Endothelial cell of umbilical vein (primary cell): ENCODE data around the gene MCRIP2. TPM values are rescaled to one million over a fixed set of nuclear protein-coding genes. Genes with fewer than 3 reads are reported as not detected.

ENCODE experiments used
- BruUV-seq: library from RNA; stranded (reverse); fragments of 400-500 nt; replicated peaks from 2 replicates; lab custom pipeline; 2021; lab: Mats Ljungman, UMichigan
- CTCF ChIA-PET: fragments of 300-600, 350-600 bp; sonication (Branson Sonifier 250); formaldehyde crosslinking; loops from one replicate; lab custom pipeline; 2021; ENCODE audit warnings: antibody characterized with exemption, inconsistent platforms; lab: Charles Lee
- POLR2A ChIA-PET: fragments of 300-600, 350-600 bp; sonication (Branson Sonifier 250); formaldehyde crosslinking; loops from one replicate; lab custom pipeline; 2021; ENCODE audit warnings: antibody characterized with exemption, inconsistent platforms; lab: Charles Lee
- DNase-seq: peaks from one replicate; pipeline ENCODE4 v3.0.0-alpha.2; 2011; ENCODE audit warnings: low read depth, low spot score
- FAIRE-seq: peaks from 2 replicates; lab custom pipeline; 2011; peaks lifted over from hg19 to GRCh38; lab: Jason Lieb, UNC
- H2AFZ ChIP-seq: 2 replicates; pipeline ENCODE4 v1.6.0; 2012; ENCODE audit warnings: low read depth, low read length, control low read depth, inconsistent platforms
- H3K27ac ChIP-seq: 2 replicates; pipeline ENCODE4 v1.5.1; 2011; ENCODE audit warnings: low read depth, mild to moderate bottlenecking, control low read depth, low read length, moderate library complexity; ENCODE audit not compliant: insufficient read depth
- H3K27me3 ChIP-seq, 2 experiments: 2 replicates each; pipeline versions ENCODE4 v1.6.0 to v1.6.1; 2011; ENCODE audit warnings: low read length in 2 of 2, mixed read lengths in 1 of 2; ENCODE audit not compliant: control insufficient read depth in 2 of 2, insufficient read depth in 2 of 2
- H3K36me3 ChIP-seq, 2 experiments: 2 replicates in 1 of 2; 3 replicates in 1 of 2; pipeline ENCODE4 v1.5.1; 2011; ENCODE audit warnings: low read length in 2 of 2, mild to moderate bottlenecking in 1 of 2, moderate library complexity in 1 of 2; ENCODE audit not compliant: control insufficient read depth in 2 of 2, insufficient read depth in 2 of 2; ENCODE audit errors: extremely low read depth in 1 of 2
- H3K4me1 ChIP-seq: 3 replicates; pipeline ENCODE4 v1.5.1; 2011; ENCODE audit warnings: mild to moderate bottlenecking, low read length; ENCODE audit not compliant: control insufficient read depth, insufficient read depth; ENCODE audit errors: extremely low read depth
- H3K4me2 ChIP-seq: 2 replicates; pipeline ENCODE4 v1.6.1; 2011; ENCODE audit warnings: low read length, control low read depth, mixed read lengths; ENCODE audit not compliant: insufficient read depth
- H3K4me3 ChIP-seq, 3 experiments: fragments of 200-600 bp in 1 of 3; sonication (generic), shearing (Covaris generic) in 1 of 3; replicated peaks in 1 of 3; 2 replicates each; pipeline ENCODE4 v1.5.1; 2011 to 2016; ENCODE audit warnings: control low read depth in 3 of 3, low read length in 3 of 3, mild to moderate bottlenecking in 2 of 3, inconsistent platforms in 1 of 3, low read depth in 1 of 3, moderate library complexity in 1 of 3; ENCODE audit not compliant: insufficient read depth in 1 of 3
- H3K79me2 ChIP-seq: 2 replicates; pipeline ENCODE4 v1.6.0; 2012; ENCODE audit warnings: low read length, inconsistent platforms; ENCODE audit not compliant: control insufficient read depth, insufficient read depth
- H3K9ac ChIP-seq: replicated peaks from 2 replicates; pipeline ENCODE3; 2011; ENCODE audit warnings: low read length, control low read depth; ENCODE audit not compliant: insufficient read depth; ENCODE audit errors: extremely low read depth
- H3K9me1 ChIP-seq: replicated peaks from 3 replicates; pipeline ENCODE4 v1.6.0; 2011; ENCODE audit warnings: mild to moderate bottlenecking, low read length; ENCODE audit not compliant: control insufficient read depth, insufficient read depth; ENCODE audit errors: extremely low read depth
- H3K9me3 ChIP-seq: replicated peaks from 2 replicates; pipeline ENCODE4 v1.5.1; 2012; ENCODE audit warnings: low read length, inconsistent platforms; ENCODE audit not compliant: control insufficient read depth, insufficient read depth
- H4K20me1 ChIP-seq: replicated peaks from 2 replicates; pipeline ENCODE3; 2011; ENCODE audit warnings: mild to moderate bottlenecking, low read length; ENCODE audit not compliant: control insufficient read depth, insufficient read depth; ENCODE audit errors: extremely low read depth
- EZH2 ChIP-seq: IDR thresholded peaks from 2 replicates; pipeline ENCODE4 v1.6.1; 2012; ENCODE audit warnings: borderline replicate concordance, low read depth, mild to moderate bottlenecking, moderate library complexity, low read length, inconsistent platforms; ENCODE audit not compliant: severe bottlenecking
- POLR2A ChIP-seq: IDR thresholded peaks from 2 replicates; pipeline ENCODE4 v1.6.1; 2012; ENCODE audit warnings: low read depth, mild to moderate bottlenecking, control low read depth, low read length
- dilution Hi-C: fragments of 300-500 bp; cut with MboI; formaldehyde crosslinking; loops from one replicate; pipeline ENCODE4 v1.15.0; 2019; ENCODE audit warnings: low sequenced_read_pairs; ENCODE audit not compliant: extremely low pct_ligation_motif_present
- intact Hi-C: fragments of 100-400 bp; cut with micrococcal nuclease; formaldehyde crosslinking; loops from one replicate; pipeline ENCODE4 v1.10.0; 2022
- polyA plus RNA-seq, 4 experiments: library from polyadenylated mRNA; depleted of rRNA in 3 of 4; stranded (reverse) in 3 of 4; unstranded in 1 of 4; fragments of >200 nt; gene quantifications; 2 replicates each; pipeline versions ENCODE4 v1.2.1 to v1.2.3, GENCODE V29; 2011 to 2012; ENCODE audit warnings: missing spikeins in 1 of 4
- total RNA-seq: library from RNA; stranded (reverse); gene quantifications from 2 replicates; pipeline ENCODE4 v1.2.3, GENCODE V29; 2021

The MCRIP2 gene
- total and polyA plus RNA-seq, 2 donors (not counting 3 experiments of a cell fraction or from before 2014, with no cell fraction given), result 17.1 to 18.9 TPM

GRCh38 chr16:695355-696089 is 53.9 kb downstream of the MCRIP2 start:
- Histone ChIP-seq H3K4me2 (no peak overlapping the region), H2AFZ (no peak overlapping the region), H3K9ac (no peak overlapping the region), H3K27ac (no peak overlapping the region), H3K4me3 (no peak overlapping the region), H3K79me2 (no peaks in the 10 kb centered on the region), H4K20me1 (no peaks in the 10 kb centered on the region), H3K9me3 (no peaks in the 10 kb centered on the region), H3K36me3 (no peaks in the 10 kb centered on the region), H3K4me1 (no peaks in the 10 kb centered on the region), H3K27me3 (peaks cover 32 to 39% of the 10 kb centered on the region in 2 experiments), H3K9me1 (no peaks in the 10 kb centered on the region)
- dilution Hi-C loops (no loop called here), intact Hi-C loops (no loop called here)
- no peak for DNase-seq
- TF ChIP-seq POLR2A (no peak), EZH2 (peak; percentile 84)
- ChIA-PET CTCF (interaction anchor here (0.9 kb wide), 1 partner anchor 8 kb away, joined by 3 read pairs; no protein-coding TSS in a partner anchor), POLR2A (no interaction called here)
- no peak for FAIRE-seq
- BruUV-seq, result no TSS peak

Other genes with a start within 250 kb of the MCRIP2 start
- 166 and 170 TPM in 2 replicates for gene NME4, start 244.6 kb upstream of the MCRIP2 start, total RNA-seq
- gene NME4, start 244.6 kb upstream of the MCRIP2 start, polyA plus RNA-seq, result 264 and 412 TPM in 2 replicates
- 23.1 and 28.3 TPM in 2 replicates for gene DECR2, start 239.9 kb upstream of the MCRIP2 start, total RNA-seq
- gene DECR2, start 239.9 kb upstream of the MCRIP2 start, polyA plus RNA-seq, result 46.5 and 61.7 TPM in 2 replicates
- 64.9 and 75.9 TPM in 2 replicates for gene RAB11FIP3, start 216.2 kb upstream of the MCRIP2 start, total RNA-seq
- gene RAB11FIP3, start 216.2 kb upstream of the MCRIP2 start, polyA plus RNA-seq, result 19.3 and 20.5 TPM in 2 replicates
- 65.0 and 70.1 TPM in 2 replicates for gene CAPN15, start 114.1 kb upstream of the MCRIP2 start, total RNA-seq
- 33.9 and 48.6 TPM in 2 replicates for gene CAPN15, start 114.1 kb upstream of the MCRIP2 start, polyA plus RNA-seq
- not detected in 2 replicates for gene PRR35, start 81.4 kb upstream of the MCRIP2 start, total RNA-seq
- not detected in 2 replicates for gene PRR35, start 81.4 kb upstream of the MCRIP2 start, polyA plus RNA-seq
- gene NHLRC4, start 74.8 kb upstream of the MCRIP2 start, total RNA-seq, result 0.30 and 0.73 TPM in 2 replicates
- 0.94 and 0.96 TPM in 2 replicates for gene NHLRC4, start 74.8 kb upstream of the MCRIP2 start, polyA plus RNA-seq
- 56.8 and 67.7 TPM in 2 replicates for gene PIGQ, start 71.9 kb upstream of the MCRIP2 start, total RNA-seq
- 66.9 and 82.9 TPM in 2 replicates for gene PIGQ, start 71.9 kb upstream of the MCRIP2 start, polyA plus RNA-seq
- 16.7 and 18.8 TPM in 2 replicates for gene RAB40C, start 51.8 kb upstream of the MCRIP2 start, total RNA-seq
- 12.4 and 16.3 TPM in 2 replicates for gene RAB40C, start 51.8 kb upstream of the MCRIP2 start, polyA plus RNA-seq
- 0.28 and 0.40 TPM in 2 replicates for gene WFIKKN1, start 10.8 kb upstream of the MCRIP2 start, total RNA-seq
- 0.03 and 0.06 TPM in 2 replicates for gene WFIKKN1, start 10.8 kb upstream of the MCRIP2 start, polyA plus RNA-seq
- 112 and 114 TPM in 2 replicates for gene METTL26, start 5.5 kb upstream of the MCRIP2 start, total RNA-seq
- gene METTL26, start 5.5 kb upstream of the MCRIP2 start, polyA plus RNA-seq, result 138 and 215 TPM in 2 replicates
- 50.0 and 51.8 TPM in 2 replicates for gene WDR90, start 7.5 kb downstream of the MCRIP2 start, total RNA-seq
- gene WDR90, start 7.5 kb downstream of the MCRIP2 start, polyA plus RNA-seq, result 22.2 and 29.2 TPM in 2 replicates
- 96.0 and 106 TPM in 2 replicates for gene RHOT2, start 26.3 kb downstream of the MCRIP2 start, total RNA-seq
- gene RHOT2, start 26.3 kb downstream of the MCRIP2 start, polyA plus RNA-seq, result 139 and 190 TPM in 2 replicates
- gene RHBDL1, start 33.8 kb downstream of the MCRIP2 start, total RNA-seq, result 1.8 TPM in 2 replicates
- 1.1 and 1.8 TPM in 2 replicates for gene RHBDL1, start 33.8 kb downstream of the MCRIP2 start, polyA plus RNA-seq
- gene STUB1, start 38.6 kb downstream of the MCRIP2 start, total RNA-seq, result 105 and 107 TPM in 2 replicates
- 147 and 152 TPM in 2 replicates for gene STUB1, start 38.6 kb downstream of the MCRIP2 start, polyA plus RNA-seq
- 53.4 and 55.1 TPM in 2 replicates for gene JMJD8, start 42.5 kb downstream of the MCRIP2 start, total RNA-seq
- 102 and 125 TPM in 2 replicates for gene JMJD8, start 42.5 kb downstream of the MCRIP2 start, polyA plus RNA-seq
- 9.9 and 11.2 TPM in 2 replicates for gene WDR24, start 48.6 kb downstream of the MCRIP2 start, total RNA-seq
- 9.9 and 14.1 TPM in 2 replicates for gene WDR24, start 48.6 kb downstream of the MCRIP2 start, polyA plus RNA-seq
- 0.22 TPM in 1 of 2 replicates, not detected in the other for gene FBXL16, start 64.0 kb downstream of the MCRIP2 start, total RNA-seq
- 0.07 and 0.18 TPM in 2 replicates for gene FBXL16, start 64.0 kb downstream of the MCRIP2 start, polyA plus RNA-seq
- gene METRN, start 73.3 kb downstream of the MCRIP2 start, total RNA-seq, result 14.1 and 16.1 TPM in 2 replicates
- gene METRN, start 73.3 kb downstream of the MCRIP2 start, polyA plus RNA-seq, result 10.0 and 23.4 TPM in 2 replicates
- gene ANTKMT, start 79.3 kb downstream of the MCRIP2 start, total RNA-seq, result 26.1 and 29.1 TPM in 2 replicates
- 27.9 and 40.5 TPM in 2 replicates for gene ANTKMT, start 79.3 kb downstream of the MCRIP2 start, polyA plus RNA-seq
- gene CCDC78, start 84.6 kb downstream of the MCRIP2 start, total RNA-seq, result 0.53 and 1.3 TPM in 2 replicates
- gene CCDC78, start 84.6 kb downstream of the MCRIP2 start, polyA plus RNA-seq, result 0.50 and 1.2 TPM in 2 replicates
- gene HAGHL, start 85.3 kb downstream of the MCRIP2 start, total RNA-seq, result 5.9 and 6.8 TPM in 2 replicates
- gene HAGHL, start 85.3 kb downstream of the MCRIP2 start, polyA plus RNA-seq, result 6.3 and 8.5 TPM in 2 replicates
- 31.2 and 33.8 TPM in 2 replicates for gene CIAO3, start 99.2 kb downstream of the MCRIP2 start, total RNA-seq
- 23.1 and 29.1 TPM in 2 replicates for gene CIAO3, start 99.2 kb downstream of the MCRIP2 start, polyA plus RNA-seq
- not detected in 2 replicates for gene MSLN, start 118.9 kb downstream of the MCRIP2 start, total RNA-seq
- gene MSLN, start 118.9 kb downstream of the MCRIP2 start, polyA plus RNA-seq, result not detected in 2 replicates
- gene RPUSD1, start 146.6 kb downstream of the MCRIP2 start, total RNA-seq, result 42.3 and 46.2 TPM in 2 replicates
- 55.8 and 69.0 TPM in 2 replicates for gene RPUSD1, start 146.6 kb downstream of the MCRIP2 start, polyA plus RNA-seq
- gene CHTF18, start 146.8 kb downstream of the MCRIP2 start, total RNA-seq, result 58.6 and 69.5 TPM in 2 replicates
- gene CHTF18, start 146.8 kb downstream of the MCRIP2 start, polyA plus RNA-seq, result 33.0 and 45.3 TPM in 2 replicates
- not detected in 2 replicates for gene GNG13, start 158.9 kb downstream of the MCRIP2 start, total RNA-seq
- gene GNG13, start 158.9 kb downstream of the MCRIP2 start, polyA plus RNA-seq, result not detected in 2 replicates